GM12892 (cell line): Measurements from ENCODE around the gene CRB3.
A peak's percentile ranks its signal among the peaks of the same experiment; 100 is the strongest.

Source experiments
- DNase-seq: peaks from one replicate; pipeline ENCODE4 v3.0.0; 2011; ENCODE audit not compliant: insufficient read length
- FAIRE-seq: peaks from 2 replicates; lab custom pipeline; 2011; peaks lifted over from hg19 to GRCh38; lab: Jason Lieb, UNC
- POLR2A ChIP-seq: IDR thresholded peaks from 2 replicates; pipeline ENCODE4 v1.6.1; 2011; ENCODE audit warnings: low read depth, low read length, control low read depth
- POLR2AphosphoS5 ChIP-seq: IDR thresholded peaks from 2 replicates; pipeline ENCODE4 v1.6.1; 2011; ENCODE audit warnings: low read depth, low read length, control low read depth
- TAF1 ChIP-seq: IDR thresholded peaks from 2 replicates; pipeline ENCODE4 v1.6.1; 2011; ENCODE audit warnings: low read depth, mild to moderate bottlenecking, control low read depth, low read length, borderline replicate concordance

Gene CRB3

DNA sequence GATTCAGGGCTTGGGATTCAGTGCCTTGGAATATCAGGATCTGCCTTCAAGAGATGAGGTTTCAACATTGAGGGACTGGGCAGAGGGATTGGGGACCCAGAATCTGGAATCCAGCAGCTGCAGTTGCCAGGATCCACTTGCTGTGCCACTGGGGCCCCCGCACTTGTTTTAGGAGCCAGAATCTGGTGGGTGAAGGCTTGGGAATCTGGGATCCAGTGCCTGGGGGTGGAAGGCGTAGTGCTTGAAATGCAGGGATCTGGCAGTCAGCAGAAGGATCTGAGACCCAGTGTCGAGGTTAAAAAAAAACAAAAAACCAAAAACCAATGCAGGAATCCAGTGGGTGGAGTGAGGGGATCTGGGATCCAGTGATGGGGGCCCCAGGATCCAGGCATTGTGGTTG is 23.2 kb upstream of the CRB3 start:
- no peak for DNase-seq
- no peak for FAIRE-seq
- TF ChIP-seq POLR2AphosphoS5 = no peak
- TF ChIP-seq TAF1 = no peak

DNA sequence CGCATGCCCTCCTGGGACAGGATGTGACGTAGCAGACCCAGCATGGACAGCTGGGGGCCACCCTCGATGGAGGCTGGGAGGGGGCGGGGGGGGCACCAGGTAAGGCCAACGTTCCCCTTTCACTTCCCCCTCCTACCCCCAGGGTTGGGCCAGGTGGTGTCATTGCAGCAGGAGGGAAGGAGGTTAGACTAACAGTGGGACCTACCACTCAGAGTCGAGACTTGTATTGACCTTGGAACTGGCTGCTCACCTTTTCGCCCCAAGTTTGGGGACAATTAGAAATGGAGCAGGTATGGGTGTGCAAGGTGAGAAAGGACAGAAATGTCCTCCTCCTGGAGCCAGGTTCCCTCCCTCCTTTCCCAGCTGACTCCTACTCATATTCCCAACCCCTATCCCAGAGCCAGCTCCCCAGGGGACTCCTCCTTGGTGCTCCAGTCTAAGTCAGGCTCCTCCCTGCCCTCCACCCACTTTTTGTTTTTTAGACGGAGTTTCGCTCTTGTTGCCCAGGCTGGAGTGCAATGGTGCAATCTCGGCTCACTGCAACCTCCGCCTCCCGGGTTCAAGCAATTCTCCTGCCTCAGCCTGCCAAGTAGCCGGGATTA is 21.9 kb upstream of the CRB3 start:
- FAIRE-seq = no peak
- TF ChIP-seq TAF1 = no peak
- no peak for TF ChIP-seq POLR2AphosphoS5
- no peak for TF ChIP-seq POLR2A
- DNase-seq = no peak

DNA sequence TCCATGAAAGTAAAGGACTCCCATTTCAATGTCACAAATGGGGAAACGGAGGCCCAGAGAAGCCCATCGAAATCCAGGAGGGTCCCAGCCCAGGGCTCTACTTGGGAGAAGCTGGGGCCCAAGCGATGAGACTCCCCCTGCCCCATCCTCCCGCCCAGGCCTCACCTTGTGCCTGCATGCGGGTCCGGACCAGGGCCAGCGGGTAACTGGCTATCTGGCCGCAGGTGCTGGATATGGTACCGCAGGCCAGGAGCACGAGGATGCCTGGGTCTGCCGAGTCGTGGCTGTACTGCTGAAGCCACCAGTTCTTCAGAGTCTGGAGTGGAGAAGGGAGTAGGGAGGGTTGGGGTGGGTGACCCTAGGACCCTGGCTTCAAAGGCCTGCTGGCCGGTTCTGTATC is 20.1 kb upstream of the CRB3 start:
- FAIRE-seq (no peak), DNase-seq (no peak)
- TF ChIP-seq POLR2AphosphoS5 = no peak

DNA sequence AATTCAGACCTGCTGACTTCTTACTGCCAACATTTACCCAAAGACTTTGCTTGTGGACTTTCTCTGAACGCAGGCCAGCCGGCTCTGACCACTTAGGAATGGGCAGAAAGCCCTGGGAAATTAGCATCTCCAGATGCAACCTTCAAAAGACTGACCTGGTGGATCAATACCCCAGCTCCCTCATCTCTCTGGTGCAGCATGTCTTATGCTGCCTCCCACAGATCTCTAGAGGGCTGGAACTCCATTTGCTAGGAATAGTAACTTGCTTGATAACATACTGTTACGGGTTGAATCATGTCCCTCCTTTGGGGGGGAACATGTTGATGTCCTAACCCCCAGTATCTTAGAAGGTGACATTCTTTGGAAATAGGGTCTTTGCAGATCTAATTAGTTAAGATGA is 17.6 kb upstream of the CRB3 start:
- DNase-seq (no peak), FAIRE-seq (no peak)
- TF ChIP-seq POLR2A (no peak), TAF1 (no peak), POLR2AphosphoS5 (no peak)

DNA sequence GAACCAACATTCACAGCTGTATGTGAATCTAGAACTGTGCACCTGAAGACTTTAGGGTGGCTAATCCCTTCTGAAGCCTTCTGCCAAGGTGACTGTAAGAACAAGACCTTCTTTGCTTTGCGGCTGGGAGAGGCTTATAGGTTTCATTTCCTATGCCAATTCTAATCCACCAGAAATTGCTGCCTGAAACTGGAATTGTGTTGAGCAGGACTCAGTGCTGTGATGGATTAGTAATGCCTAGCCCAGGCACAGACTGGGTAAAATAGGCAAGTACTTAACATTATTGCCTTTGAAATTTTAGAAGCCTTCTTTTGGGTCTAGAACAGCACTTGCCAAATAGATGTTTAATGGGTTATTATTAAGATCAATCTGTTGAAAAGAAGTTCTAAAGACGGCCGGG is 16.0 kb upstream of the CRB3 start:
- TF ChIP-seq TAF1 = no peak
- no peak for TF ChIP-seq POLR2AphosphoS5
- no peak for TF ChIP-seq POLR2A
- FAIRE-seq (no peak), DNase-seq (no peak)

DNA sequence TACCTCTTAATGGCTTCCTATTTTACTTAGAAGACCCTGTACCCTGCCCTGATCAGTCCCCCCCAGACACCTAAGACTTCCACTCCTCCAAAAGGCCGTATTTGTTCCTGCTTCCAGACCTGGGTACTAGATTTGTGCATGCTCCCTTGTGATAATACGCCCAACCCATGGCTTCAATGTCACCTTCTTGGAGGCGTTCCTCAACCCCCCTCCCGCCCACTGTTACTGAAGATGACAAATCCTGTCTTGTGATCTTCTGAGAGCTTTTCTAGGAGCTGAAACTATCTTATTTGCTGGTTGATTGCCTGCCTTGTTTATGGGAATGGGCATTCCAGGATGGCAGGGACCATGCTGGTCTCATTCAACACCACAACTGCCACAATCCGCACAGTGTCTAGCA is 13.9 kb upstream of the CRB3 start:
- no peak for TF ChIP-seq POLR2A
- TF ChIP-seq POLR2AphosphoS5 = no peak
- no peak for TF ChIP-seq TAF1
- FAIRE-seq (no peak), DNase-seq (no peak)

DNA sequence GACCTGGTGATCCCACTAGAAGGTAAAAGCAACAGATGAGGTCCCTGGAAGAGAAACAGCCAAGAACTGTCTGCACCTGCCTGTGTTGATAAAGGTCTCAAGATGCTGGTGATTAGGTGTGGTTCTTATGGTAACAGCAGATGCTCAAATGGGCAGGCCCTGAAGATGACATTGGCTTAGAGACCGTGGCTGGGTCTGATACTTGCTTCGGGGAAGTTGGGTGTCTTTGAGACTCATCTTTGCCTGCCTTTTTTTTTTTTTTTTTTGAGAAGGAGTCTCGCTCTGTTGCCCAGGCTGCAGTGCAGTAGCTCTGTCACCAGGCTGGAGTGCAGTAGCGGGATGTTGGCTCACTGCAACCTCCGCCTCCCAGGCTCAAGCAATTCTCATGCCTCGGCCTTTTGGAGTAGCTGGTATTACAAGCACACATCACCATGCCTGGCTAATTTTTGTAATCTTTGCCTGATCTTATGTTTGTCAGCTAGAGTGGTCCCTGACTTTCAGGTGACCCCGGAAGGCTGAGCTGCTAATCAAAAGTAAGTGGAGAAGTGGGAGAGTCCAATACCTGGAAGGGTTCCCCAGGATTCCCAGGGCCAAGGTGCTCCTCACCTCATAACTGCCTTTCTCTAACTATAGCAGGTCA is 12.4 kb upstream of the CRB3 start:
- FAIRE-seq (no peak), DNase-seq (no peak)
- TF ChIP-seq TAF1 (no peak), POLR2AphosphoS5 (no peak), POLR2A (no peak)

DNA sequence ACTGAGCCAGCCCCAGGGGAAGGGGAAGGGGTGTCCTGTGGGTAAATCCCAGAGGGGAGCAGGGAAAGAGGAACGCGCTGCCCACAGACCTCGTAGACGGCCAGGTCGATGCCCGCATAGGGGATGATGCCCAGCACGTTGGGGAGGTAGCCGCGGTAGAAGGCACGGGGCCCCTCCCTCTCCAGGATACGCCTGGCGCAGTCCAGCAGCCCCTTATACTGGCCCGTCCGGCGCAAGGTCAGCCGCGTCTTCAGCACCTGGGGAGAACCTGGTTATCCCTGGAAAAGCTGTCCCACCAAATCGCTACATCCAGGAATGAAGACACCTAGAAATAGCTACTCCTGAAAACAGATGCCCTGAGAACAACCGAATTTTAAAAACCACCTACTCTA is 11.9 kb upstream of the CRB3 start:
- DNase-seq = no peak
- FAIRE-seq = no peak

DNA sequence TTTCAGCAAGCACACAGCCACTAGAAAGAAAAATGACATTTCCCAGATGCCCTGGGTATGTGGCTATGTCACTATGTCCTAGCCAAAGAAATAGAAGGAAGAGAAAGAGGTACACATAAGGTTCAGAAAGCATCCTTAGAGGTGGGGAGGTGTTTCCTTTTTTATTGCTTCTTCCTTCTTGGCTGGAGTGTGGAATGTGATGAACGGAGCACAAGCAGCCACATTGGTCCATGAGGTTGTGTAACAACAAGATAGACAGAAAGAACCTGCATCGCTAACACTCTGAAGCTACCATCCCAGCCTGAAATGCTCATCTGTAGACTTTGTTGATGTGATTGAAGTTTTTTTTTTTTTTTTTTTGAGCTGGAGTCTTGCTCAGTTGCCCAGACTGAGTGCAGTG is 11.2 kb upstream of the CRB3 start:
- TF ChIP-seq POLR2AphosphoS5 = no peak
- FAIRE-seq = no peak
- no peak for DNase-seq

More for the DNA sequence above, 11.9 kb upstream of the CRB3 start:
- TF ChIP-seq TAF1 = no peak
- no peak for TF ChIP-seq POLR2AphosphoS5
- TF ChIP-seq POLR2A = no peak

DNA sequence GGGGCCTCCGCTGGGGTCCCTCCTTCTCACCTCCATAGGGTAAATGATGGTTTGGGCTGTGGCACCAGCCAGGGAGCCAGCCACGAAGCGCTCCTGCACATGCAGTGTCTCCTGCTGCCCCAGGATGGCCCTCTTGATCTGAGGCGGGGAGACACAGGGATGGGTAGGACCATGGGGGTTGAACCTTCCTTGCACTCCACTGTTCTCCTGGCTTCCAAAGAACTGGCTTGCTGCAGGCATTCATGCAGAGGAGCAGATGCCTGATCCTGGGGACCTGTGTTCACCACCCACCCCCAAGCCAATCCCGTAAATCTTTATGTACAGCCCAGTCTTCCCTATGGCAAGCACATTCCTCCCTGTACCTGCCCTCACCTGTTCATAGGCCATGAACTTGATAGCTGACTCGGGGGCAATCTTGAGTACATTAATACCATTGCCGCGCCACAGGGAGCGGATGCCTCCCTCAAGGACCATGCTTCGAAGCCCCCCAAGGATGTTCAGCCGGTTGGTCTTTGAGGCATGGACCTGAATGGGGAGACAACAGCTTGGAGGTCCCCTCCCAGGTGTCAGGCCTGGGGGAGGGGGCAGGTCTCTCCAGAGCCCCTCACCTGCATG is 10.0 kb upstream of the CRB3 start:
- TF ChIP-seq POLR2AphosphoS5 = no peak
- no peak for DNase-seq
- no peak for FAIRE-seq

DNA sequence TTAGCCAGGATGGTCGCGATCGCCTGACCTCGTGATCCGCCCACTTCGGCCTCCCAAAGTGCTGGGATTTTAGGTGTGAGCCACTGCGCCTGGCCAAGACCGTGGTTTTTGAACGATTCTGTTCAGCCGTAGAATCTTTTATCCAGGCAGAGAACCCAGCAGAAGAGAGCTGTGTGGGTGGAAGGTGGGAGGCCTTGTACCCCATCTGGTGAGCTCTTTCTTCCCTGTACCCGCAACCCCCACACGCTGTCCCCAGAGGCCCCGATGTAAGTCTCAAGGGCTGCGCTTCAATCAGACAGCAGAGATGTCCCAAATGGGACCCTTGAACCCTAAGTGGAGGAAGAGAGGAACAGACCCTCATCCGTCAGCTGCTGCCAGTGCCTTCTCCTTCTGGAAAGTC is 8.1 kb upstream of the CRB3 start:
- TF ChIP-seq TAF1 (no peak), POLR2AphosphoS5 (no peak), POLR2A (no peak)
- FAIRE-seq (no peak), DNase-seq (no peak)

DNA sequence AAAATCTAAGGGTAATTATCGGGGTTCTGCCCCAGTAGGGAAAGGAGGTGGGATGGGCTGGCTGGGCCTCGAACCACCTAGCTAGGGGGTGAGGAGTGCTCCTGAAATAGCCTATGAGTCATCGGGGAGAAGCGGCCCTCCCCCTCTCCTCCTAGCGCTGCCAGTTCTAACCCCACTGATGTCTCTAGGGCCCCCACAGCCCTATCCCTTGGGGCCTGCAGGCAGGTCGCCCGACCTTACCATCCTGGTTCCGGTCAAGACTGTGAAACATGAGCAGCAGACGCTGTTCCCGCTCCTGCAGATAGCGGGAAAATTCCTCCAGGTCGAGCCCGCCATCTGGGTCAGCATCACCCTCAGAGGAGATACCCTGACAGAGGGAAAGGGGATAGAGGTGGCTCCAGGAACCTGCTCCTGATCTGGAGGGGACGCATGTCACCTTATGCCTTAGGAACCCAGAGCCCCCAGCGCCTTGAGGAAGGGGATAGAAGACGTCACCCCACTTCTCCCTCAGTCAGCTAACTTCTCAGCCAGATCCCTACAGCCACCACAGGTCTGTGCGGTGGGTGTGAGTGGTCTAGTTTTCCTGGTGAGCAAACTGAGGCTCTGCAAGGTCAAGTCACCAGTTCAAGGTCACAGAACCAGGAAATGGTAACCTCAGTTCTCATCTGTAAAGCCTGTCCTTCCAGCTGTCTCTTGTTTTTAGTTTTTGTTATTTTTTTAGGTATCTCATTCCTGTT is 5.9 kb upstream of the CRB3 start:
- TF ChIP-seq TAF1 (no peak), POLR2A (peak; percentile 54; the same call in 1 of the 2 replicates), POLR2AphosphoS5 (0 out of 2 replicates have a peak, but pooled peaks have one; percentile 26)
- peak; percentile 87 for FAIRE-seq
- no peak for DNase-seq

DNA sequence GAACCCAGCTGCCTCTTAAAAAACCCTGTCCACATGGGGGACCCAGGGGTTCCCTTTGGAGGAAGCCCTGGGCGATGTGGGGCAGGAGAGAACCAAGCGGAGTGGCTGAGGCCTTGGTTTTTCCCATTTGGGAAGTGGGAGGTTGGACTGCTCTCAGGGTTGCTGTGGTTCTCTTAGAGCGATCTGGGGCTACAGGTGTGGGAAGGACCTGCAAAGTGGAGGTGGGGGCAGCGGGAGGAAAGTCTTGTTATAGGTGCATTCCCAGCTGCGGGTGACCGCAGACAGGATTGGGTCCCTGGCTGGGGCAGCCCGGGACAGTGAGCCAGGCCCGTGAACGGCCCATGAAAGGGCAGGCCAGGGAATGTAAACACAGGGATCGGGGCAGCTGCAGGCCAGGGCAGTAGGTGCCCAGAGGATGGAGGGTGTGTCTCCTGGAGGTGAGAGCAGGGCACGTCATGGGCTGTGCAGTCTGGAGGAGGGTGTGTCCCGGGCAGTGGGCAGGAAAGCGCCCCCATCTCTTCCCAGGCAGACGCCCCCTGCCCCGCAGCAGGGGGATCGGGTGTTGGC is 5.3 kb upstream of the CRB3 start:
- DNase-seq (no peak), FAIRE-seq (peak; percentile 66)
- no peak for TF ChIP-seq TAF1
- no peak for TF ChIP-seq POLR2A
- no peak for TF ChIP-seq POLR2AphosphoS5
